K562 treated with DMSO at 1 percent for 24 hours (cell line): ENCODE measurements around the gene KRTAP15-1. TPM values are rescaled to one million over a fixed set of nuclear protein-coding genes. Genes with fewer than 3 reads are reported as not detected.

Experiments
- total RNA-seq: library from RNA; unstranded; fragments of 300-600 nt; gene quantifications from 2 replicates; pipeline ENCODE4 v1.2.3, GENCODE V29; 2022; ENCODE audit warnings: low read depth; ENCODE audit not compliant: insufficient read depth

KRTAP15-1 gene
- total RNA-seq = not detected in 2 replicates

DNA sequence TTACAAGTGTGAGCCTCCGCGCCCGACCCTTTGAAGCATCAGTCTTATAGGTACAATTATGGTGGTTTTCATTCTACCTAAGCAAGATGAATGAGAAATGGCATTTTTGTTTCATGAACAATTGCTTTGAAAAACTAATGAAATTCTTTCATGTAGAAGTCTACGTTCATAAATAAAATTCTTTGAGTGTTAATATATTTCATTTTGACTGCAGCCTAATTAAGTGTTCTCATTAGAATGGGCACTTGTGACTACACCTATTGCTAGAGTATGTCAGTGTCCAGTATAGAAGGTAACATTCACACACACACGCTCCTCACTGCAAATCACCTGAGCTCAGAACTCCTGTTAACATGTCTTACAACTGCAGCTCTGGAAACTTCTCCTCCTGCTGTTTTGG is at the start of gene KRTAP15-1:
Gene KRTAP15-1, plus strand, starts transcription at position 301 of the 400 bp plus-strand sequence. Its CDS starts 53 bp downstream, at position 354.

GRCh38 chr21:30395731-30396130 is 44.3 kb upstream of the KRTAP15-1 start, which contains the start of gene KRTAP13-1:
Gene KRTAP13-1, plus strand, starts transcription at chr21:30396031. Its CDS starts 56 bp downstream, at chr21:30396087.

GRCh38 chr21:30425826-30426225 is 14.2 kb upstream of the KRTAP15-1 start, which contains the start of gene KRTAP13-3:
Gene KRTAP13-3, minus strand, starts transcription at chr21:30425926. Its CDS starts 14 bp downstream, at chr21:30425912.

GRCh38 chr21:30430170-30430655 is 9.9 kb upstream of the KRTAP15-1 start, which contains the start of gene KRTAP13-4:
Gene KRTAP13-4, plus strand, starts transcription at chr21:30430220. Its CDS starts 56 bp downstream, at chr21:30430276.

GRCh38 chr21:30480145-30480544 is 40.1 kb downstream of the KRTAP15-1 start, which contains the start of gene KRTAP19-1:
Gene KRTAP19-1, minus strand, starts transcription at chr21:30480367. Its CDS starts 50 bp downstream, at chr21:30480317.

GRCh38 chr21:30487336-30487735 is 47.3 kb downstream of the KRTAP15-1 start, which contains the start of gene KRTAP19-2:
Gene KRTAP19-2, minus strand, starts transcription at chr21:30487436. Its CDS starts 88 bp downstream, at chr21:30487348.

Other genes starting within 250 kb of the KRTAP15-1 start
- gene CLDN8, start 224.2 kb upstream of the KRTAP15-1 start, total RNA-seq = not detected in 2 replicates
- gene KRTAP24-1, start 157.3 kb upstream of the KRTAP15-1 start, total RNA-seq = not detected in 2 replicates
- not detected in 2 replicates for gene KRTAP25-1, start 150.8 kb upstream of the KRTAP15-1 start, total RNA-seq
- not detected in 2 replicates for gene KRTAP26-1, start 120.0 kb upstream of the KRTAP15-1 start, total RNA-seq
- not detected in 2 replicates for gene KRTAP27-1, start 102.6 kb upstream of the KRTAP15-1 start, total RNA-seq
- gene KRTAP23-1, start 91.7 kb upstream of the KRTAP15-1 start, total RNA-seq = not detected in 2 replicates
- not detected in 2 replicates for gene KRTAP13-2, start 68.0 kb upstream of the KRTAP15-1 start, total RNA-seq
- not detected in 2 replicates for gene KRTAP13-1, start 44.2 kb upstream of the KRTAP15-1 start, total RNA-seq
- not detected in 2 replicates for gene KRTAP13-3, start 14.3 kb upstream of the KRTAP15-1 start, total RNA-seq
- gene KRTAP13-4, start 10.1 kb upstream of the KRTAP15-1 start, total RNA-seq = not detected in 2 replicates
- not detected in 2 replicates for gene KRTAP19-1, start 40.1 kb downstream of the KRTAP15-1 start, total RNA-seq
- not detected in 2 replicates for gene KRTAP19-2, start 47.2 kb downstream of the KRTAP15-1 start, total RNA-seq
- gene KRTAP19-3, start 51.7 kb downstream of the KRTAP15-1 start, total RNA-seq = not detected in 2 replicates
- gene KRTAP19-4, start 56.9 kb downstream of the KRTAP15-1 start, total RNA-seq = not detected in 2 replicates
- not detected in 2 replicates for gene KRTAP19-5, start 61.9 kb downstream of the KRTAP15-1 start, total RNA-seq
- not detected in 2 replicates for gene KRTAP19-6, start 101.6 kb downstream of the KRTAP15-1 start, total RNA-seq
- gene KRTAP19-7, start 121.0 kb downstream of the KRTAP15-1 start, total RNA-seq = not detected in 2 replicates
- not detected in 2 replicates for gene KRTAP22-2, start 150.1 kb downstream of the KRTAP15-1 start, total RNA-seq
- gene KRTAP6-3, start 152.2 kb downstream of the KRTAP15-1 start, total RNA-seq = not detected in 2 replicates
- gene KRTAP6-2, start 158.6 kb downstream of the KRTAP15-1 start, total RNA-seq = not detected in 2 replicates
- not detected in 2 replicates for gene KRTAP22-1, start 160.8 kb downstream of the KRTAP15-1 start, total RNA-seq
- gene KRTAP6-1, start 173.7 kb downstream of the KRTAP15-1 start, total RNA-seq = not detected in 2 replicates
- gene KRTAP20-1, start 176.2 kb downstream of the KRTAP15-1 start, total RNA-seq = not detected in 2 replicates
- not detected in 2 replicates for gene KRTAP20-4, start 180.4 kb downstream of the KRTAP15-1 start, total RNA-seq
- gene KRTAP20-2, start 194.9 kb downstream of the KRTAP15-1 start, total RNA-seq = not detected in 2 replicates
- gene KRTAP20-3, start 202.6 kb downstream of the KRTAP15-1 start, total RNA-seq = not detected in 2 replicates